A549 (cell line): Measurements from ENCODE around the gene HMGCLL1. TPM values are rescaled to one million over a fixed set of nuclear protein-coding genes. Genes with fewer than 3 reads are reported as not detected.

Experiments
- ATAC-seq, 2 experiments: fragments of 200-7000 bp in 1 of 2; fragments of >200 bp in 1 of 2; cut with Nextera tagmentation in 1 of 2; cut with Tn5 transposase in 1 of 2; 3 replicates each; pipeline versions ENCODE4 v1.8.0 to v1.9.1; 2018 to 2020; ENCODE audit warnings: mild to moderate bottlenecking in 1 of 2, moderate library complexity in 1 of 2
- CTCF ChIA-PET: fragments of 300-600 bp; sonication (Branson Sonifier 250); formaldehyde crosslinking; extraction: SDS; loops from one replicate; lab custom pipeline; 2021; ENCODE audit warnings: antibody characterized with exemption, inconsistent platforms; lab: Yijun Ruan, JAX
- POLR2A ChIA-PET: fragments of 350-600 bp; formaldehyde crosslinking; extraction: SDS; loops from one replicate; lab custom pipeline; 2021; ENCODE audit warnings: antibody characterized with exemption, inconsistent platforms; lab: Yijun Ruan, JAX
- DNase-seq, 2 experiments: peaks; one replicate each; pipeline versions ENCODE4 v3.0.0 to v3.0.0-alpha.2; 2011 to 2016; ENCODE audit warnings: low read depth in 1 of 2, low spot score in 1 of 2
- FAIRE-seq: peaks from 2 replicates; lab custom pipeline; 2011; peaks lifted over from hg19 to GRCh38; lab: Jason Lieb, UNC
- H3K27ac ChIP-seq, 2 experiments: fragments of >200 bp; sonication (Bioruptor Twin); formaldehyde crosslinking; 3 replicates each; pipeline ENCODE4 v1.5.1; 2016 to 2017
- H3K4me1 ChIP-seq: fragments of >200 bp; sonication (Bioruptor Twin); formaldehyde crosslinking; 3 replicates; pipeline ENCODE4 v1.6.1; 2016
- H3K4me2 ChIP-seq: fragments of >200 bp; sonication (Bioruptor Twin); formaldehyde crosslinking; 3 replicates; pipeline ENCODE4 v1.6.1; 2016
- H3K4me3 ChIP-seq: fragments of >200 bp; sonication (Bioruptor Twin); formaldehyde crosslinking; 3 replicates; pipeline ENCODE4 v1.5.1; 2016
- H3K9me3 ChIP-seq: fragments of >200 bp; sonication (Bioruptor Twin); formaldehyde crosslinking; 3 replicates; pipeline ENCODE4 v1.6.1; 2016
- BHLHE40 ChIP-seq: IDR thresholded peaks from 2 replicates; pipeline ENCODE4 v1.6.1; 2012; ENCODE audit warnings: low read depth, low read length, inconsistent platforms
- CEBPB ChIP-seq, 2 experiments: fragments of >200 bp in 1 of 2; sonication (Bioruptor Twin) in 1 of 2; formaldehyde crosslinking in 1 of 2; IDR thresholded peaks; 2 replicates each; pipeline ENCODE4 v1.6.1; 2012 to 2016
- CHD4 ChIP-seq: fragments of 200-600 bp; sonication (generic); IDR thresholded peaks from 2 replicates; pipeline ENCODE4 v1.6.1; 2016; ENCODE audit warnings: antibody characterized with exemption, mild to moderate bottlenecking, borderline replicate concordance
- EHF ChIP-seq: fragments of 250-450 bp; sonication (Bioruptor Pico); IDR thresholded peaks from 2 replicates; pipeline ENCODE4 v1.5.0; 2020; ENCODE audit warnings: mild to moderate bottlenecking
- HMGXB4 ChIP-seq: fragments of 250-450 bp; sonication (Bioruptor Pico); IDR thresholded peaks from 2 replicates; pipeline ENCODE4 v1.5.0; 2021; ENCODE audit warnings: mild to moderate bottlenecking, moderate library complexity, borderline replicate concordance
- JUNB ChIP-seq: fragments of >200 bp; sonication (Bioruptor Twin); formaldehyde crosslinking; IDR thresholded peaks from 2 replicates; pipeline ENCODE4 v1.6.1; 2016
- MYC ChIP-seq: IDR thresholded peaks from 2 replicates; pipeline ENCODE4 v1.6.1; 2012; ENCODE audit warnings: mild to moderate bottlenecking, inconsistent platforms, low read length, improper control_type of control experiment, borderline replicate concordance
- NPAS2 ChIP-seq: fragments of 250-450 bp; sonication (Bioruptor Pico); IDR thresholded peaks from 2 replicates; pipeline ENCODE4 v1.8.0; 2022; ENCODE audit warnings: mild to moderate bottlenecking, moderate library complexity, borderline replicate concordance
- ZSCAN20 ChIP-seq: fragments of 250-450 bp; sonication (Bioruptor Pico); IDR thresholded peaks from 2 replicates; pipeline ENCODE4 v1.8.0; 2022; ENCODE audit warnings: mild to moderate bottlenecking, moderate library complexity
- WGBS: methylation state at CpG from one replicate; pipeline ENCODE4 v1.1.6; 2017; ENCODE audit errors: missing lambda C conversion rate; 5-methylcytosine and 5-hydroxymethylcytosine counted together
- polyA plus RNA-seq, 4 experiments: library from polyadenylated mRNA; depleted of rRNA in 3 of 4; stranded (reverse); fragments of >200 nt; fragmentation: RNase III in 1 of 4; extraction: RNeasy Plus Mini Kit Qiagen cat#74134 plus additional on column Dnase treatment in 1 of 4; gene quantifications; 2 replicates in 3 of 4; 3 replicates in 1 of 4; pipeline ENCODE4 v1.2.3, GENCODE V29; 2011 to 2017
- TF ChIP-seq, protein P1 (sequence below): fragments of 250-450 bp; sonication (Bioruptor Pico); IDR thresholded peaks from 2 replicates; pipeline ENCODE4 v1.5.0; 2020; ENCODE audit warnings: low read depth, mild to moderate bottlenecking, moderate library complexity
- TF ChIP-seq, protein P2 (sequence below): fragments of >200 bp; sonication (Bioruptor Twin); formaldehyde crosslinking; IDR thresholded peaks from 3 replicates; pipeline ENCODE4 v1.5.1; 2016
- TF ChIP-seq, protein P3 (sequence below): fragments of >200 bp; sonication (Bioruptor Twin); formaldehyde crosslinking; IDR thresholded peaks from 3 replicates; pipeline ENCODE4 v1.6.1; 2016
- TF ChIP-seq, protein P4 (sequence below): fragments of 150-350 bp; IDR thresholded peaks from 2 replicates; pipeline ENCODE4 v1.6.1; 2014; ENCODE audit warnings: low read depth, mild to moderate bottlenecking, low read length
- TF ChIP-seq, protein P5 (sequence below): IDR thresholded peaks from 2 replicates; pipeline ENCODE4 v1.6.1; 2012

HMGCLL1 gene
- polyA plus RNA-seq, 2 of the 4 experiments (the other 2 are of a cell fraction) = 0.28 to 0.78 TPM

- TF ChIP-seq BHLHE40 = no peak
- TF ChIP-seq, protein P1, sequence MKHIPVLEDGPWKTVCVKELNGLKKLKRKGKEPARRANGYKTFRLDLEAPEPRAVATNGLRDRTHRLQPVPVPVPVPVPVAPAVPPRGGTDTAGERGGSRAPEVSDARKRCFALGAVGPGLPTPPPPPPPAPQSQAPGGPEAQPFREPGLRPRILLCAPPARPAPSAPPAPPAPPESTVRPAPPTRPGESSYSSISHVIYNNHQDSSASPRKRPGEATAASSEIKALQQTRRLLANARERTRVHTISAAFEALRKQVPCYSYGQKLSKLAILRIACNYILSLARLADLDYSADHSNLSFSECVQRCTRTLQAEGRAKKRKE (CRISPR knock-in tag) = no peak
- no peak for TF ChIP-seq NPAS2 (CRISPR knock-in tag)
- TF ChIP-seq, protein P2, sequence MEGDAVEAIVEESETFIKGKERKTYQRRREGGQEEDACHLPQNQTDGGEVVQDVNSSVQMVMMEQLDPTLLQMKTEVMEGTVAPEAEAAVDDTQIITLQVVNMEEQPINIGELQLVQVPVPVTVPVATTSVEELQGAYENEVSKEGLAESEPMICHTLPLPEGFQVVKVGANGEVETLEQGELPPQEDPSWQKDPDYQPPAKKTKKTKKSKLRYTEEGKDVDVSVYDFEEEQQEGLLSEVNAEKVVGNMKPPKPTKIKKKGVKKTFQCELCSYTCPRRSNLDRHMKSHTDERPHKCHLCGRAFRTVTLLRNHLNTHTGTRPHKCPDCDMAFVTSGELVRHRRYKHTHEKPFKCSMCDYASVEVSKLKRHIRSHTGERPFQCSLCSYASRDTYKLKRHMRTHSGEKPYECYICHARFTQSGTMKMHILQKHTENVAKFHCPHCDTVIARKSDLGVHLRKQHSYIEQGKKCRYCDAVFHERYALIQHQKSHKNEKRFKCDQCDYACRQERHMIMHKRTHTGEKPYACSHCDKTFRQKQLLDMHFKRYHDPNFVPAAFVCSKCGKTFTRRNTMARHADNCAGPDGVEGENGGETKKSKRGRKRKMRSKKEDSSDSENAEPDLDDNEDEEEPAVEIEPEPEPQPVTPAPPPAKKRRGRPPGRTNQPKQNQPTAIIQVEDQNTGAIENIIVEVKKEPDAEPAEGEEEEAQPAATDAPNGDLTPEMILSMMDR = no peak
- TF ChIP-seq, protein P3, sequence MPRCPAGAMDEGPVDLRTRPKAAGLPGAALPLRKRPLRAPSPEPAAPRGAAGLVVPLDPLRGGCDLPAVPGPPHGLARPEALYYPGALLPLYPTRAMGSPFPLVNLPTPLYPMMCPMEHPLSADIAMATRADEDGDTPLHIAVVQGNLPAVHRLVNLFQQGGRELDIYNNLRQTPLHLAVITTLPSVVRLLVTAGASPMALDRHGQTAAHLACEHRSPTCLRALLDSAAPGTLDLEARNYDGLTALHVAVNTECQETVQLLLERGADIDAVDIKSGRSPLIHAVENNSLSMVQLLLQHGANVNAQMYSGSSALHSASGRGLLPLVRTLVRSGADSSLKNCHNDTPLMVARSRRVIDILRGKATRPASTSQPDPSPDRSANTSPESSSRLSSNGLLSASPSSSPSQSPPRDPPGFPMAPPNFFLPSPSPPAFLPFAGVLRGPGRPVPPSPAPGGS = no peak
- no peak for TF ChIP-seq HMGXB4
- no peak for TF ChIP-seq MYC
- no peak for TF ChIP-seq JUNB
- no peak for TF ChIP-seq EHF (CRISPR knock-in tag)
- ATAC-seq (no peak), DNase-seq (no peak), FAIRE-seq (no peak)
- Histone ChIP-seq H3K4me2 (no peak overlapping the region), H3K4me1 (no peaks in the 10 kb centered on the region), H3K9me3 (no peaks in the 10 kb centered on the region), H3K27ac (no peak overlapping the region), H3K4me3 (no peak overlapping the region)
- CTCF ChIA-PET = no interaction called here
- 37% methylated on average over 3 of the region's 3 CpGs for WGBS
- POLR2A ChIA-PET = no interaction called here
Measured at GRCh38 chr6:55395871-55396270, 183.1 kb downstream of the HMGCLL1 start.

DNA sequence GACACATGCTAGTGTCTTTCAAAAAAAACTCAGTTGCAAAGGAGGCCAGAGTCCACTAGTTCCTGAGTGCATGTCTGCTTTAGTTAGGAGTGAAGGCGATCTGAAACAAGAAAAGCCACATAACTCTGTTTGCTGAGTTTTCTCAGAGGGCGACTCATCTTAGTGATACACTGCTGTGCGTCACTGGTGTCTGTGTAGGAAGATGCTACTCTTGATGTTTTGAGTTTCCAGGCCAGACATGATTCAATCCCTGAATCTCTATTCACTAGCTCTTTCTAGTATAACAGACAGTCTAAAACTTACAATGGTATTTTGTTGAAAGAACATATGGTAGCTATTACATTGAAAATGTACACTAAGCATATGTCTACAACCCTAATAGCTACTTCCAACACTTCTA lies 190.8 kb downstream of the HMGCLL1 start:
- DNase-seq (no peak), ATAC-seq (no peak), FAIRE-seq (no peak)
- ChIA-PET POLR2A (no interaction called here), CTCF (interaction anchor here (1.5 kb wide), 1 partner anchor 21 kb away, joined by 3 read pairs; no protein-coding TSS in a partner anchor)
- TF ChIP-seq CHD4 (no peak), BHLHE40 (no peak), ZSCAN20 (CRISPR knock-in tag) (no peak), CEBPB (IDR thresholded peaks at IDR 0.05) (no peak)
- TF ChIP-seq, protein P4, sequence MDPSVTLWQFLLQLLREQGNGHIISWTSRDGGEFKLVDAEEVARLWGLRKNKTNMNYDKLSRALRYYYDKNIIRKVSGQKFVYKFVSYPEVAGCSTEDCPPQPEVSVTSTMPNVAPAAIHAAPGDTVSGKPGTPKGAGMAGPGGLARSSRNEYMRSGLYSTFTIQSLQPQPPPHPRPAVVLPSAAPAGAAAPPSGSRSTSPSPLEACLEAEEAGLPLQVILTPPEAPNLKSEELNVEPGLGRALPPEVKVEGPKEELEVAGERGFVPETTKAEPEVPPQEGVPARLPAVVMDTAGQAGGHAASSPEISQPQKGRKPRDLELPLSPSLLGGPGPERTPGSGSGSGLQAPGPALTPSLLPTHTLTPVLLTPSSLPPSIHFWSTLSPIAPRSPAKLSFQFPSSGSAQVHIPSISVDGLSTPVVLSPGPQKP = no peak
- TF ChIP-seq, protein P5, sequence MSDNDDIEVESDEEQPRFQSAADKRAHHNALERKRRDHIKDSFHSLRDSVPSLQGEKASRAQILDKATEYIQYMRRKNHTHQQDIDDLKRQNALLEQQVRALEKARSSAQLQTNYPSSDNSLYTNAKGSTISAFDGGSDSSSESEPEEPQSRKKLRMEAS = no peak
- WGBS = 16% methylated on average over 3 of the region's 3 CpGs
- Histone ChIP-seq H3K9me3 (no peaks in the 10 kb centered on the region), H3K4me1 (no peaks in the 10 kb centered on the region), H3K27ac (no peak overlapping the region), H3K4me3 (no peak overlapping the region), H3K4me2 (no peak overlapping the region)
